Panc1 (cell line): ENCODE results near the gene ITGB8. TPM values are rescaled to one million over a fixed set of nuclear protein-coding genes. Genes with fewer than 3 reads are reported as not detected.
A peak's percentile ranks its signal among the peaks of the same experiment; 100 is the strongest.

Experiments used
- ATAC-seq: fragments of 200-7000 bp; cut with Tn5 transposase; 2 replicates; pipeline ENCODE4 v1.9.1; 2020; ENCODE audit warnings: mild to moderate bottlenecking, moderate library complexity
- BruUV-seq: library from RNA; stranded (reverse); fragments of 400-500 nt; replicated peaks from 2 replicates; lab custom pipeline; 2021; lab: Mats Ljungman, UMichigan
- CTCF ChIA-PET: fragments of 300-600 bp; sonication (Branson Sonifier 250); formaldehyde crosslinking; loops from one replicate; lab custom pipeline; 2022; ENCODE audit warnings: antibody characterized with exemption; lab: Charles Lee
- POLR2A ChIA-PET: fragments of 300-600 bp; sonication (Branson Sonifier 250); formaldehyde crosslinking; loops from one replicate; lab custom pipeline; 2022; ENCODE audit warnings: antibody characterized with exemption; lab: Charles Lee
- DNase-seq: peaks from one replicate; pipeline ENCODE4 v3.0.0-alpha.2; 2010; ENCODE audit warnings: low read depth, low spot score
- H3K27ac ChIP-seq: 2 replicates; pipeline ENCODE4 v1.5.1; 2011; ENCODE audit warnings: mild to moderate bottlenecking, low read length, inconsistent platforms
- H3K27me3 ChIP-seq: fragments of 200-500 bp; sonication (Bioruptor generic); 2 replicates; pipeline ENCODE4 v1.6.0; 2014; ENCODE audit warnings: low read length, inconsistent platforms; ENCODE audit not compliant: control insufficient read depth, insufficient read depth
- H3K36me3 ChIP-seq: fragments of 200-500 bp; sonication (Bioruptor generic); 2 replicates; pipeline ENCODE4 v1.5.1; 2014; ENCODE audit warnings: inconsistent platforms, mild to moderate bottlenecking, low read length, moderate library complexity; ENCODE audit not compliant: control insufficient read depth, insufficient read depth
- H3K4me1 ChIP-seq: 2 replicates; pipeline ENCODE4 v1.5.1; 2011; ENCODE audit warnings: inconsistent platforms, mild to moderate bottlenecking, low read length, moderate library complexity; ENCODE audit not compliant: control insufficient read depth, insufficient read depth
- H3K4me3 ChIP-seq, 2 experiments: 2 replicates each; pipeline ENCODE4 v1.5.1; 2011 to 2012; ENCODE audit warnings: low read depth in 2 of 2, low read length in 2 of 2, mild to moderate bottlenecking in 2 of 2, inconsistent platforms in 1 of 2, moderate library complexity in 1 of 2
- H3K9me3 ChIP-seq: fragments of 200-500 bp; sonication (Bioruptor generic); 2 replicates; pipeline ENCODE4 v1.5.1; 2014; ENCODE audit warnings: low read depth, mild to moderate bottlenecking, inconsistent platforms, low read length, moderate library complexity; ENCODE audit not compliant: control insufficient read depth, insufficient read depth
- POLR2AphosphoS5 ChIP-seq: IDR thresholded peaks from 2 replicates; pipeline ENCODE4 v1.6.1; 2012; ENCODE audit warnings: mild to moderate bottlenecking, low read depth, low read length, moderate library complexity
- SIN3A ChIP-seq: IDR thresholded peaks from 2 replicates; pipeline ENCODE4 v1.6.1; 2012; ENCODE audit warnings: low read depth, mild to moderate bottlenecking, low read length, moderate library complexity, borderline replicate concordance; ENCODE audit not compliant: insufficient read depth
- TCF7L2 ChIP-seq: IDR thresholded peaks from 2 replicates; pipeline ENCODE4 v1.6.1; 2011; ENCODE audit warnings: mild to moderate bottlenecking, low read depth, low read length, inconsistent platforms
- in situ Hi-C: cut with HindIII; loops from 2 replicates; pipeline ENCODE4 v1.10.0; 2016; ENCODE audit warnings: low sequenced_read_pairs, low pct_unique_long_range_greater_than_20kb
- intact Hi-C: fragments of 100-400 bp; cut with micrococcal nuclease; formaldehyde crosslinking; loops from one replicate; pipeline ENCODE4 v1.10.0; 2022; ENCODE audit not compliant: unreplicated experiment
- total RNA-seq: library from RNA; stranded (reverse); gene quantifications from one replicate; pipeline ENCODE4 v1.2.1, GENCODE V29; 2021; ENCODE audit not compliant: unreplicated experiment
- TF ChIP-seq, protein P1 (sequence below): fragments of 450-650 bp; IDR thresholded peaks from 2 replicates; pipeline ENCODE4 v1.5.1; 2017; ENCODE audit warnings: mild to moderate bottlenecking
- TF ChIP-seq, protein P2 (sequence below), 2 experiments: IDR thresholded peaks; 2 replicates each; pipeline ENCODE4 v1.6.1; 2011 to 2012; ENCODE audit warnings: low read depth in 2 of 2, control low read depth in 1 of 2, low read length in 1 of 2, mild to moderate bottlenecking in 1 of 2, moderate library complexity in 1 of 2; ENCODE audit not compliant: insufficient read depth in 1 of 2

Gene ITGB8
- total RNA-seq, 1 experiment from 2014 or later = 4.9 TPM

DNA sequence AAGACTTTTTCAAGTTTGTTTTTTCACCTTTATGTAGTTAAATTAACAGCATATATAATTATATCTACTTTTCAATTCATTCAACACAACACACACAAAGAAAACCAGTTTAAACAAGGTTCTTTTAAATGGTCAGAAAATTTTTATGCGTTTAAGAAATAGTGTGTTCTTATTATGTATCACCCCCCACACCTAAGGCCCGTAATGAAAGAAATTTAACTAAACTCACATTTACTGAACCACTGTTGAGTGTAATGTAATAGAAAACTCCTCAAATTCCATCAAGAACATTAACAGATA, 19.0 kb upstream of the ITGB8 start:
- Histone ChIP-seq H3K27ac (no peak overlapping the region), H3K9me3 (no peaks in the 10 kb centered on the region), H3K36me3 (no peaks in the 10 kb centered on the region), H3K4me1 (no peaks in the 10 kb centered on the region), H3K27me3 (peaks cover 4% of the 10 kb centered on the region; the same call in 1 of the 2 replicates), H3K4me3 (no peak overlapping the region)
- BruUV-seq = no TSS peak
- no peak for ATAC-seq
- POLR2A ChIA-PET = no interaction called here
- intact Hi-C loops (loop anchor here (5.0 kb wide), 1 partner anchor 564 kb away; no protein-coding TSS in a partner anchor), in situ Hi-C loops (no loop called here)
- DNase-seq = no peak
- TF ChIP-seq SIN3A (no peak), POLR2AphosphoS5 (no peak), TCF7L2 (no peak)
- TF ChIP-seq, protein P1, sequence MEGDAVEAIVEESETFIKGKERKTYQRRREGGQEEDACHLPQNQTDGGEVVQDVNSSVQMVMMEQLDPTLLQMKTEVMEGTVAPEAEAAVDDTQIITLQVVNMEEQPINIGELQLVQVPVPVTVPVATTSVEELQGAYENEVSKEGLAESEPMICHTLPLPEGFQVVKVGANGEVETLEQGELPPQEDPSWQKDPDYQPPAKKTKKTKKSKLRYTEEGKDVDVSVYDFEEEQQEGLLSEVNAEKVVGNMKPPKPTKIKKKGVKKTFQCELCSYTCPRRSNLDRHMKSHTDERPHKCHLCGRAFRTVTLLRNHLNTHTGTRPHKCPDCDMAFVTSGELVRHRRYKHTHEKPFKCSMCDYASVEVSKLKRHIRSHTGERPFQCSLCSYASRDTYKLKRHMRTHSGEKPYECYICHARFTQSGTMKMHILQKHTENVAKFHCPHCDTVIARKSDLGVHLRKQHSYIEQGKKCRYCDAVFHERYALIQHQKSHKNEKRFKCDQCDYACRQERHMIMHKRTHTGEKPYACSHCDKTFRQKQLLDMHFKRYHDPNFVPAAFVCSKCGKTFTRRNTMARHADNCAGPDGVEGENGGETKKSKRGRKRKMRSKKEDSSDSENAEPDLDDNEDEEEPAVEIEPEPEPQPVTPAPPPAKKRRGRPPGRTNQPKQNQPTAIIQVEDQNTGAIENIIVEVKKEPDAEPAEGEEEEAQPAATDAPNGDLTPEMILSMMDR = peak; percentile 15; the same call in 1 of the 2 replicates
- TF ChIP-seq, protein P2, sequence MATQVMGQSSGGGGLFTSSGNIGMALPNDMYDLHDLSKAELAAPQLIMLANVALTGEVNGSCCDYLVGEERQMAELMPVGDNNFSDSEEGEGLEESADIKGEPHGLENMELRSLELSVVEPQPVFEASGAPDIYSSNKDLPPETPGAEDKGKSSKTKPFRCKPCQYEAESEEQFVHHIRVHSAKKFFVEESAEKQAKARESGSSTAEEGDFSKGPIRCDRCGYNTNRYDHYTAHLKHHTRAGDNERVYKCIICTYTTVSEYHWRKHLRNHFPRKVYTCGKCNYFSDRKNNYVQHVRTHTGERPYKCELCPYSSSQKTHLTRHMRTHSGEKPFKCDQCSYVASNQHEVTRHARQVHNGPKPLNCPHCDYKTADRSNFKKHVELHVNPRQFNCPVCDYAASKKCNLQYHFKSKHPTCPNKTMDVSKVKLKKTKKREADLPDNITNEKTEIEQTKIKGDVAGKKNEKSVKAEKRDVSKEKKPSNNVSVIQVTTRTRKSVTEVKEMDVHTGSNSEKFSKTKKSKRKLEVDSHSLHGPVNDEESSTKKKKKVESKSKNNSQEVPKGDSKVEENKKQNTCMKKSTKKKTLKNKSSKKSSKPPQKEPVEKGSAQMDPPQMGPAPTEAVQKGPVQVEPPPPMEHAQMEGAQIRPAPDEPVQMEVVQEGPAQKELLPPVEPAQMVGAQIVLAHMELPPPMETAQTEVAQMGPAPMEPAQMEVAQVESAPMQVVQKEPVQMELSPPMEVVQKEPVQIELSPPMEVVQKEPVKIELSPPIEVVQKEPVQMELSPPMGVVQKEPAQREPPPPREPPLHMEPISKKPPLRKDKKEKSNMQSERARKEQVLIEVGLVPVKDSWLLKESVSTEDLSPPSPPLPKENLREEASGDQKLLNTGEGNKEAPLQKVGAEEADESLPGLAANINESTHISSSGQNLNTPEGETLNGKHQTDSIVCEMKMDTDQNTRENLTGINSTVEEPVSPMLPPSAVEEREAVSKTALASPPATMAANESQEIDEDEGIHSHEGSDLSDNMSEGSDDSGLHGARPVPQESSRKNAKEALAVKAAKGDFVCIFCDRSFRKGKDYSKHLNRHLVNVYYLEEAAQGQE (IDR thresholded peaks at IDR 0.05; ENCODE audit: insufficient read depth in 1 of 2, low read depth in 2 of 2, low read length in 1 of 2) = no peak
- CTCF ChIA-PET = interaction anchor here (0.6 to 1.3 kb wide), 4 partner anchors 19 to 563 kb away, joined by 3 to 8 read pairs (median 4); partner anchors contain the start of gene ITGB8

DNA sequence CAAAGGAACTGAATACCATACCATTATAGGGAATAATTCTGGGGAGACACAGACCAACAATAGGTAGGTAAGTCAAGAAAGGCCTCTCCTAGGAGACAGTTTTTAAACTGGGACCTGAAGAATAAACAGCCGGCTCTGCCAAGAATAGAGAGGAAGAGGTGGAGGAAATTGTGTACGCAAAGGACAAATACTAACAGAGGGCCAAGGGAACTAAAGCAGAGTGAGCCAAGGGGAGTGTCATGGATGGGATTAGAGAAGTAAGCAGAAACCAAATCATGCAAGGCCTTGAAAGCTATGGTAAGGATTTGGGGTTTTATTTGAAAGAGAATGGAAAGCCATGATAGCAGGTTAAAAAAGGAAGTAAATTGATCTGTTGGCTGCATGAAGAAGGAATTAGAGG, 18.1 kb upstream of the ITGB8 start:
- ChIA-PET POLR2A (no interaction called here), CTCF (interaction anchor here (1.0 kb wide), 1 partner anchor 330 kb away, joined by 8 read pairs; no protein-coding TSS in a partner anchor)
- in situ Hi-C loops = no loop called here
- intact Hi-C loops = loop anchor here (5.0 kb wide), 1 partner anchor 565 kb away; no protein-coding TSS in a partner anchor
- no peaks in the 10 kb centered on the region for H3K9me3 ChIP-seq
- no peaks in the 10 kb centered on the region for H3K36me3 ChIP-seq
- H3K27ac ChIP-seq = no peak overlapping the region
- no peak for TF ChIP-seq TCF7L2
- TF ChIP-seq, protein P1 = no peak; the same call in 1 of the 2 replicates
- TF ChIP-seq SIN3A = no peak
- TF ChIP-seq, protein P2 (IDR thresholded peaks at IDR 0.05; ENCODE audit: insufficient read depth in 1 of 2, low read depth in 2 of 2, low read length in 1 of 2) = no peak
- no peak for TF ChIP-seq POLR2AphosphoS5
- BruUV-seq = no TSS peak
- H3K4me3 ChIP-seq = no peak overlapping the region
- DNase-seq = no peak
- H3K4me1 ChIP-seq = no peaks in the 10 kb centered on the region
- H3K27me3 ChIP-seq = peaks cover 4% of the 10 kb centered on the region; the same call in 1 of the 2 replicates
- no peak for ATAC-seq
